H1 (cell line): ENCODE results near the gene ENOPH1. TPM values are rescaled to one million over a fixed set of nuclear protein-coding genes. Genes with fewer than 3 reads are reported as not detected.

Experiments
- CTCF ChIA-PET: fragments of 300-600 bp; sonication (Branson Sonifier 250); formaldehyde crosslinking; loops from one replicate; lab custom pipeline; 2021; ENCODE audit not compliant: partially characterized antibody; lab: Charles Lee
- POLR2A ChIA-PET: fragments of 300-600 bp; sonication (Branson Sonifier 250); formaldehyde crosslinking; loops from one replicate; lab custom pipeline; 2021; ENCODE audit warnings: inconsistent platforms; ENCODE audit not compliant: partially characterized antibody; lab: Charles Lee
- DNase-seq, 2 experiments: peaks; one replicate each; pipeline versions ENCODE4 v3.0.0 to v3.0.0-alpha.2; 2010 to 2022; ENCODE audit warnings: low spot score in 2 of 2, low read depth in 1 of 2, mixed read lengths in 1 of 2
- FAIRE-seq: peaks from 2 replicates; lab custom pipeline; 2011; peaks lifted over from hg19 to GRCh38; lab: Jason Lieb, UNC
- H2AFZ ChIP-seq: 2 replicates; pipeline ENCODE4 v1.8.1; 2012; ENCODE audit warnings: low read length, inconsistent platforms
- H2AK5ac ChIP-seq: 2 replicates; pipeline ENCODE4 v1.6.1; 2013; ENCODE audit warnings: low read depth, low read length
- H2BK120ac ChIP-seq: replicated peaks from 2 replicates; pipeline ENCODE3; 2013; ENCODE audit warnings: low read depth, low read length, inconsistent platforms
- H2BK12ac ChIP-seq: 2 replicates; pipeline ENCODE4 v1.6.1; 2013; ENCODE audit warnings: low read depth, low read length
- H2BK15ac ChIP-seq: 2 replicates; pipeline ENCODE4 v1.6.1; 2013; ENCODE audit warnings: low read length
- H2BK20ac ChIP-seq: 2 replicates; pipeline ENCODE4 v1.6.1; 2013; ENCODE audit warnings: low read length
- H2BK5ac ChIP-seq: 2 replicates; pipeline ENCODE4 v1.6.1; 2013; ENCODE audit warnings: low read depth, low read length
- H3K14ac ChIP-seq: 2 replicates; pipeline ENCODE4 v1.6.1; 2013; ENCODE audit warnings: inconsistent platforms; ENCODE audit not compliant: insufficient read length
- H3K18ac ChIP-seq: 2 replicates; pipeline ENCODE4 v1.6.1; 2013; ENCODE audit warnings: low read length; ENCODE audit errors: extremely low read depth
- H3K23ac ChIP-seq: 2 replicates; pipeline ENCODE4 v1.6.1; 2013; ENCODE audit warnings: inconsistent platforms; ENCODE audit not compliant: insufficient read length
- H3K23me2 ChIP-seq: 2 replicates; pipeline ENCODE4 v1.6.1; 2013; ENCODE audit warnings: low read depth, low read length
- H3K27ac ChIP-seq: 2 replicates; pipeline ENCODE4 v1.6.1; 2011; ENCODE audit warnings: low read depth, low read length, inconsistent platforms
- H3K27me3 ChIP-seq, 4 experiments: replicated peaks in 1 of 4; 1 replicate in 1 of 4; 2 replicates in 3 of 4; pipeline versions ENCODE4 v1.6.1 to v1.8.1; 2011 to 2013; ENCODE audit warnings: low read length in 3 of 4, mild to moderate bottlenecking in 3 of 4, inconsistent platforms in 2 of 4, mixed read lengths in 2 of 4, moderate library complexity in 1 of 4; ENCODE audit not compliant: control insufficient read depth in 3 of 4, insufficient read depth in 3 of 4; ENCODE audit errors: extremely low read depth in 1 of 4
- H3K36me3 ChIP-seq, 4 experiments: 2 replicates each; pipeline versions ENCODE4 v1.6.1 to v1.8.1; 2011 to 2013; ENCODE audit warnings: mild to moderate bottlenecking in 4 of 4, low read length in 3 of 4, moderate library complexity in 2 of 4, control low read depth in 1 of 4, inconsistent platforms in 1 of 4; ENCODE audit not compliant: insufficient read depth in 4 of 4, control insufficient read depth in 2 of 4
- H3K4ac ChIP-seq: replicated peaks from 2 replicates; pipeline ENCODE3; 2013; ENCODE audit warnings: low read length, low read depth, mixed read lengths, inconsistent platforms; ENCODE audit not compliant: insufficient read length
- H3K4me1 ChIP-seq, 4 experiments: replicated peaks in 1 of 4; 1 replicate in 1 of 4; 2 replicates in 3 of 4; pipeline versions ENCODE4 v1.6.1 to v1.8.1; 2011 to 2013; ENCODE audit warnings: low read length in 3 of 4, inconsistent platforms in 2 of 4, mixed read lengths in 1 of 4; ENCODE audit not compliant: insufficient read depth in 4 of 4, control insufficient read depth in 3 of 4
- H3K4me2 ChIP-seq, 2 experiments: 2 replicates each; pipeline versions ENCODE4 v1.6.1 to v1.8.1; 2011 to 2013; ENCODE audit warnings: low read depth in 2 of 2, low read length in 2 of 2, control low read depth in 1 of 2, inconsistent platforms in 1 of 2, mild to moderate bottlenecking in 1 of 2; ENCODE audit not compliant: insufficient read depth in 1 of 2
- H3K4me3 ChIP-seq, 4 experiments: fragments of 200-600, 300-600 bp in 1 of 4; sonication (generic), shearing (Covaris generic), sonication (Bioruptor Twin) in 1 of 4; 2 replicates each; pipeline versions ENCODE4 v1.5.1 to v1.8.1; 2011 to 2016; ENCODE audit warnings: low read length in 4 of 4, low read depth in 3 of 4, control low read depth in 2 of 4, inconsistent platforms in 2 of 4, mild to moderate bottlenecking in 2 of 4, mixed read lengths in 1 of 4, moderate library complexity in 1 of 4; ENCODE audit not compliant: insufficient read depth in 2 of 4; ENCODE audit errors: extremely low read depth in 1 of 4
- H3K56ac ChIP-seq: replicated peaks from 2 replicates; pipeline ENCODE3; 2013; ENCODE audit warnings: low read depth, mild to moderate bottlenecking, mixed read lengths, low read length, inconsistent platforms; ENCODE audit not compliant: insufficient read length
- H3K79me1 ChIP-seq: 2 replicates; pipeline ENCODE4 v1.6.1; 2013; ENCODE audit warnings: low read depth, low read length, control low read depth
- H3K79me2 ChIP-seq, 2 experiments: 2 replicates each; pipeline versions ENCODE4 v1.6.1 to v1.8.1; 2012 to 2013; ENCODE audit warnings: low read length in 2 of 2, mild to moderate bottlenecking in 2 of 2, inconsistent platforms in 1 of 2; ENCODE audit not compliant: insufficient read depth in 2 of 2, control insufficient read depth in 1 of 2
- H3K9ac ChIP-seq, 4 experiments: replicated peaks in 1 of 4; 1 replicate in 1 of 4; 2 replicates in 3 of 4; pipeline versions ENCODE4 v1.6.1 to v1.8.1; 2011 to 2013; ENCODE audit warnings: low read depth in 3 of 4, low read length in 3 of 4, control low read depth in 2 of 4, mild to moderate bottlenecking in 2 of 4, moderate library complexity in 2 of 4, inconsistent platforms in 1 of 4; ENCODE audit errors: extremely low read depth in 1 of 4
- H3K9me3 ChIP-seq, 2 experiments: 2 replicates each; pipeline versions ENCODE4 v1.6.1 to v1.8.1; 2012 to 2013; ENCODE audit warnings: mild to moderate bottlenecking in 2 of 2, moderate library complexity in 2 of 2, control low read depth in 1 of 2, inconsistent platforms in 1 of 2, low read depth in 1 of 2, low read length in 1 of 2, mixed read lengths in 1 of 2; ENCODE audit not compliant: insufficient read depth in 2 of 2
- H4K20me1 ChIP-seq, 2 experiments: replicated peaks in 1 of 2; 2 replicates each; pipeline versions ENCODE3 to v1.8.1; 2011 to 2013; ENCODE audit warnings: inconsistent platforms in 2 of 2, low read length in 2 of 2, mild to moderate bottlenecking in 1 of 2; ENCODE audit not compliant: insufficient read depth in 2 of 2, control insufficient read depth in 1 of 2
- H4K5ac ChIP-seq: 2 replicates; pipeline ENCODE4 v1.6.1; 2013; ENCODE audit warnings: low read length, low read depth, mixed read lengths, inconsistent platforms; ENCODE audit not compliant: insufficient read length
- H4K8ac ChIP-seq: 2 replicates; pipeline ENCODE4 v1.8.0; 2013; ENCODE audit warnings: mild to moderate bottlenecking, moderate library complexity, low read length, inconsistent platforms; ENCODE audit not compliant: insufficient read depth; ENCODE audit errors: extremely low read depth
- H4K91ac ChIP-seq: replicated peaks from 2 replicates; pipeline ENCODE3; 2013; ENCODE audit warnings: low read length, mixed read lengths, inconsistent platforms; ENCODE audit not compliant: insufficient read length
- CBX8 ChIP-seq: fragments of 300-800, 300-1000 bp; sonication (generic); IDR thresholded peaks from 2 replicates; pipeline ENCODE4 v1.7.1; 2016; ENCODE audit warnings: low read depth, low read length, borderline replicate concordance
- JUN ChIP-seq: IDR thresholded peaks from 2 replicates; pipeline ENCODE4 v1.6.1; 2011; ENCODE audit warnings: low read depth, mild to moderate bottlenecking, improper control_type of control experiment, low read length
- NANOG ChIP-seq: IDR thresholded peaks from 2 replicates; pipeline ENCODE4 v1.6.1; 2011; ENCODE audit warnings: low read length, low read depth, mild to moderate bottlenecking, inconsistent platforms; ENCODE audit not compliant: insufficient read depth, poor library complexity, severe bottlenecking
- POLR2AphosphoS5 ChIP-seq: IDR thresholded peaks from 2 replicates; pipeline ENCODE4 v1.6.1; 2011; ENCODE audit warnings: low read depth, low read length
- RAD21 ChIP-seq, 2 experiments: IDR thresholded peaks in 1 of 2; conservative IDR thresholded peaks in 1 of 2; 2 replicates each; pipeline ENCODE4 v1.6.1; 2011; ENCODE audit warnings: low read depth in 2 of 2, low read length in 2 of 2, improper control_type of control experiment in 1 of 2, inconsistent platforms in 1 of 2, mild to moderate bottlenecking in 1 of 2, moderate library complexity in 1 of 2
- RXRA ChIP-seq: IDR thresholded peaks from 2 replicates; pipeline ENCODE4 v1.6.1; 2011; ENCODE audit warnings: low read depth, mild to moderate bottlenecking, low read length, moderate library complexity; ENCODE audit not compliant: insufficient read depth
- SP4 ChIP-seq: IDR thresholded peaks from 2 replicates; pipeline ENCODE4 v1.6.1; 2012; ENCODE audit warnings: low read length, inconsistent platforms
- SUZ12 ChIP-seq: fragments of 200-600 bp; sonication (generic); IDR thresholded peaks from 2 replicates; pipeline ENCODE4 v1.6.1; 2012; ENCODE audit warnings: mild to moderate bottlenecking, inconsistent platforms, low read length, moderate library complexity, mixed read lengths
- polyA plus RNA-seq, 7 experiments: library from polyadenylated mRNA; depleted of rRNA in 3 of 7; stranded (reverse) in 5 of 7; unstranded in 2 of 7; fragments of >200 nt in 5 of 7; fragments of 200-250 nt in 2 of 7; gene quantifications; 1 replicate in 5 of 7; 2 replicates in 1 of 7; 4 replicates in 1 of 7; pipeline versions ENCODE4 v1.2.1 to v1.2.3, GENCODE V29; 2011 to 2013; ENCODE audit warnings: missing spikeins in 2 of 7, mixed read lengths in 2 of 7
- total RNA-seq: library from RNA; stranded (reverse); fragmentation: NEBNext Ultra II Directional; extraction: Animal tissue kit (Norgen Biotek cat#: 25700); gene quantifications from 2 replicates; pipeline ENCODE4 v1.2.1, GENCODE V29; 2021

ENOPH1 gene
- total and polyA plus RNA-seq, 2 of the 8 experiments (the other 6 are each of a cell fraction or from before 2014, with no cell fraction given), result 25.1 to 89.3 TPM

- Histone ChIP-seq H3K4me3 (no peak overlapping the region), H3K27me3 (no peaks in the 10 kb centered on the region), H3K18ac (no peak overlapping the region), H4K91ac (no peak overlapping the region), H4K5ac (no peak overlapping the region), H2BK20ac (no peak overlapping the region), H3K23ac (no peak overlapping the region), H3K27ac (no peak overlapping the region), H3K9ac (no peak overlapping the region), H3K4me1 (no peaks in the 10 kb centered on the region), H3K79me1 (no peaks in the 10 kb centered on the region), H2BK12ac (no peak overlapping the region), H2BK15ac (no peak overlapping the region), H4K20me1 (no peaks in the 10 kb centered on the region), H3K56ac (no peak overlapping the region), H2AFZ (no peak overlapping the region), H3K14ac (no peak overlapping the region), H3K9me3 (no peaks in the 10 kb centered on the region), H3K79me2 (no peaks in the 10 kb centered on the region), H2BK120ac (no peak overlapping the region), H2AK5ac (no peak overlapping the region), H3K23me2 (no peaks in the 10 kb centered on the region), H3K4me2 (no peak overlapping the region), H2BK5ac (no peak overlapping the region), H3K4ac (no peak overlapping the region), H4K8ac (no peak overlapping the region), H3K36me3 (no peaks in the 10 kb centered on the region)
- FAIRE-seq (no peak), DNase-seq (no peak)
- ChIA-PET CTCF (interaction anchor here (1.2 to 2.0 kb wide), 4 partner anchors 10 to 231 kb away, joined by 3 to 9 read pairs (median 4); no protein-coding TSS in a partner anchor), POLR2A (interaction anchor here (0.6 to 1.1 kb wide), 2 partner anchors 79 to 898 kb away, joined by 3 read pairs; no protein-coding TSS in a partner anchor)
- TF ChIP-seq RAD21 (IDR thresholded peaks at IDR 0.05 in 1 of 2, conservative IDR thresholded peaks at IDR 0.05 in 1 of 2; ENCODE audit: low read depth in 2 of 2, low read length in 2 of 2) (no peak), SUZ12 (no peak), POLR2AphosphoS5 (no peak), RXRA (no peak), JUN (no peak), CBX8 (no peak), SP4 (no peak), NANOG (no peak)
Measured at GRCh38 chr4:82508011-82508410, 77.6 kb downstream of the ENOPH1 start.
